Measurements from ENCODE around the gene IPO9.

The IPO9 gene

DNA sequence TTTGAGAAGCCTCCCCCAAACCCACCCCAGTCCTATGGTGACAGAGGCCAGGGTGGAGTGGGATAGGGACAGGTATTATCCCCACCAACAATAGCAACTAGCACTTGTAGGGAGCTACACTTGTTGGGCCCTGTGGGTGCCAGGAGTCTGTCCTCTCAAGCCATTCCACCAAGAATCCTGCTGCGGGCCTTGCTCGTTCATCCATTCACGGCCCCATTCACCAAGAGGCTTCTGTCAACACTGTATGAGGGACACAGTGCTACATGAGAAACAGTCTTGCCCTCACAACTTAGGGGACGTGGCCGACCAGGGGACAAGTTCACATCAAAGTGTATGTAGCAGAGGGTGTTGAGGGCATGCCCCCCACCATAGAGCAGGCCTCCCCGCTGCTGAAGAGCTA lies 78.7 kb downstream of the IPO9 start:
- no peak for DNase-seq

DNA sequence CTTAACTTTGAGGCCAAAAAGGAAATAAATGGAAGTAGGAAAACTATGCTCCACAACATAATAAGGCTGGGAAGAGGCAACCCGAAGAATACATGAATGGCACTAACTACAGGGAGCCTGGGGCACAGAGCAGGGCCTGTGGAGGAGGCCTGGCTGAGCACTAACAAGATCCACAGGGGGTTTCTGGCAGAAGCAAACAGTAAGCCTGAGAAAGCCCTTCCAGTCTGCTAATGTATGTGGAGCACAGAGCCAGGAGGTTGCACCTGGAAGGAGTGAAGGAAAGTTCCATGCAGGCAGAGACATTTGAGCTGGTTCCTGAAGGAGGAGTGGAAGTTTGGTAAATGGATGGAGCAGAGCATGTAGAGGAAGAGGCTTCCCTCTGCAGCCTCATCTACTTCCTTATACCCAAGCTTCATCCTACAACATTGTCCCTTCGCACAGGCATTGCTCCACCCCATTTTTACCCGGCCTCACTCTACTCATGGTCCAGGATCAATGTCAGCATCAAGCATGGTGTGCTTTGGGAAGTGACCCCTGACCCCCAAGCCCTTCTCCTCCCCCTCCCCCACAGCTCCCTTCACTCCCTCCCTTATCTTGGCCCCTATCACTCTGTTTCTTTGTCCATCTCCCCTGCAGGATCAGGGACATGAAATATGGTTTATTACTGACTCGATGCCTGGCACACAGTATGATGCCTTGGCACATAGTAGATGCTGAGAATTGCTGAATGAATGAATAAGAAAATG lies 83.0 kb downstream of the IPO9 start:
- no peak for DNase-seq

DNA sequence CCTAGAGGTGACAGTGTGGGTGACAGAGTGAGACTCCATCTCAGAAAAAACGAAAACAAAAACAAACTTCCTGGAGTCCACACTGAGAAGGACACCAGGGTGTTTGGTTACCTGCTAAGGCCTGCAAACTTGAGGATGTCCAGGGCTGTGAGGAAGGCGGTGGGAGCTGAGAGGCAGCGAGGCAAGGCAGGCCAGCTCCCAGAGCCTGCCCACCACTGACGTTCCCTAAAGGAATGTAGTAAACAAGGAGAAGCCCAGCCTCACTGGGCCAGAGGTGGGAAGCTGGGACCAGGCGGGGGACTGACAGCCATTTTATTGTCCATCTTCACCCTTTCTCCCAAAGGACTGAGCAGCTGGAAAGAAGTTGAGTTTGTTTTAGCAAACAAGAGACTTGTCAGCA lies 83.9 kb downstream of the IPO9 start:
- no peak for DNase-seq

DNA sequence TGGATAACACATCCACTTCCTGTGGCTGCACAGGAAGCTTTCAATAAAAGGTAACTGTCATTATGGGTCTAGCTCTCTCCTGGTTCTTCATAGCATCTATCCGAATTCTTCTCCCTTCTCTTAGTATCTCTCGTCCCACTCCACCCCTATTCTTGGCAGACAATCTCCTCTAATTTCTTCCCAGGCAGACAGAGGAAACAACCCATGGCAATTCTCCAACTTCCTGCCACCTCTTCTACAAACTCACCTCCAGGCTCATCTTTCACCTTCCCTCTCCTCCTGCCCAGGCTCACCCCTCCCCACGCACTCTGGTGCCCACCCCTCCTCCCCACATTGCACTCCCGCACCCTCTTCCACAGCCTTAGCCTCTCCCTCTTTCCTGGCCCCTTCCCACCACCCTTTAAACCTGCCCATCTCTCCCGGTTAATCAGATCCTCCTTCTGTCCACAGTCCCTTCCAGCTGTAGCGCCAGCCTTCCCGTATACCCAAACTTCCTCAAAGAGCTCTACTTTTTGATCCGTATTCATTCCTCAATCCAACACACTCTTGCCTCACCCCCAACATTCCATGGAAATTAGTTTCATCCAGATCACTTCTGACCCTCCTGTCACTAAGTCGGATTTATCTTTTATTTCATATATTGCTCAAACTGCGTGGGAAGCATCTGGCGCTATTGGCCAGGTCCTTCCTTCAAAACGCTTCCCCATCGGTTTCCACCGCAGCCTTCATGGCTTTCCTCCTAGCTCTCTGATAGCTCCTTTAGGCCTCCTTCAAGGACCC lies 85.7 kb downstream of the IPO9 start:
- DNase-seq, result no peak

DNA sequence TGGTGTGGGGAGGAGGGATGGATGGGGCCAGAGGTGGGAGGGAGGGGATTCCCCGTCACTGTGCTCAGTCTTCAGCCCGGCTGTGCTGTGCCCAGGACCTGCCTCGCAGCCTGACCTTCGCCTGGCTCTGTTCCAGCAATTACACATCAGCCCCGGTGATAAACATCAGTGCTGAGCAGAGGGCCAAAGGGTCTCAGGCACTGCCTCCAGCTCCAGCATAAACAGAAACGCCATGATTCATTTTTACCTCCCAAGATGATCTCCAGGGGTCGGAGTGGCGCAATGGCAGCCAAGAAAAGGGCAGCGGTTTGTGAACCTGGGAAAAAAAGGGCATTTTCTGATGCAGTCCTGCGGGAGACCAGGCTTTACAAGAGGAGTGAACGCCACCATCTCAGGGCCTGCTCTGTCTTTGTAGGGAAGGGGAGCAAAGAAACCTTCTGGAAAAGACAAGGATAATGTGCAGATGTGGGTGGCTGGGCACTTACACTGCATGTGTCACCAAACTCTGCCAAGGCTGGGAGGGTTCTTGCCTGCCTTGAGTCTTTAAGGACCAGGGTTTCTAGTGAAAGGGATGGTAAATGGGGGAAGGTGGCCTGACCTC lies 87.8 kb downstream of the IPO9 start:
- no peak for DNase-seq

DNA sequence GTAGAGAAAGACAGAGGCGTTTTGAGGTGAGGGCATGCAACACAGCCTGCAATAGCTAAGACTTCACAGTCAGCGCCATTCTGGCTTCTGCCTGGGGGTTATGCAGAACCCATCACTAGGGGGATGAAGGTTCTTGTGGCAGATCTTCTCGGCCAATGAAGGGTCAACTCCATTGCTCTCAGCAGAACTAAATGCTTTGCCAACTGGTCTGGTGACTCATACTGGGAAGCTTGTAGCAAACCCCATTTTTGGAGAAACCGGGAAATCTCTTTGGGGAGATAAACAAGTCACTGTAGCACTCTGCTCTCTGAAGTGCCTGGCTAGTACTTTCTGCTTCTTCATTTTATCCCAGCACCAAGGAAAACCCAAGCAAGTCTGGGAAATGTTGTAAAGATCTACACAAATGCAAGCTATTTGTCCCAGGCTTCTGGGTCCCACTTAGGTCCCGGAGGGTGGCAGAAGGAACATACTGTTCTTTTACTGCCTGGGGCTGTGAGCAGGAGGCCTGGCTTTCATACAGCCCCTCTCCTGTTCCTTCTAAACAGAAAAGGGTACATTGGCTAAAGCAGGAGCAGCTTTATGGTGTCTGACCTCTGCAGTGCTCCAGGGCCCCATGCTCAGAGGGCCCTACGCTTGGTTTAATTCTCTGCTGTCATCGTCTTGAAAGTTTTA lies 88.5 kb downstream of the IPO9 start:
- no peak for DNase-seq

DNA sequence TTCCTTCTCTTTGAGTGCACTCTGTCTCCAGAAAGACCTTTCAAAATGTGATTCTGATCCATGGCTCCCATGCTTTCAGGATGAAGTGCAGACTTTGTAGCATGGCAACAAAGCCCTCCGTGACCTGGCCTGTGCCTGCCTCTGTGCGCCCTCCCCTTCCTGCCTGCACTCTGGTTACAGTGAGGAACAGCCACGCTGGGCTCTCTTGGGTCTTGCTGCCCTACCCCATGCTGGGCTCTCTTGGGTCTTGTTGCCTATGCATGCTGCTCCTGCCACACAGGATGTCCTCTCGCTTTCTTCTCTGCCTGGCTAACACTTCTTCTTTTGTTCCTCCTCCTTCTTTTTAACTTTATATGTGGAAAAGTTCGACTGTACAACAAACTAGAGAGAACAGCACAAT lies 89.4 kb downstream of the IPO9 start:
- no peak for DNase-seq

DNA sequence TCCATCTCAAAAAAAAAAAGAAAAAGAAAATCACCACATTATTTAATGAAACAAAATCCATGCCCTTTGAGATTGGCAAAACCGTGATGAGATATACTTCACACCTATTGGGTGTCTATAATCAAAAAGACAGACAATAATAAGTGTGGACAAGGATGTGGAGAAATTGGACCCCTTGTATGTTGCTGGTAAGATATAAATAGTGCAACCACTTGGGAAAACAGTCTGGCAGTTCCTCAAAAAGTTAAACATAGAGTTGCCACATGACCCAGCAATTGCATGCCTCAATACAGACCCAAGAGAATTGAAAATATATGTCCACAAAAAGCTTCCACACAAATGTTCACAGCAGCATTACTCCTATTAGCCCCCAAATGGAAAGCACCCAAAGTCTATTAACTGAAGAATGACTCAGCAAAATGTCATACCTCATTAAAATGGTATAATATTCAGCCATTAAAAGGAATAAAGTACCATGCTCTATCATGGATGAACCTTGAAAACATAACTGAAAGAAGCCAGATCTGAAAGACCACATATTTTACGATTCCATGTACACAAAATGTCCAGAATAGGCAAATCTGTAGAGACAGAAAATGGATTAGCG lies 93.1 kb downstream of the IPO9 start:
- DNase-seq, result no peak

DNA sequence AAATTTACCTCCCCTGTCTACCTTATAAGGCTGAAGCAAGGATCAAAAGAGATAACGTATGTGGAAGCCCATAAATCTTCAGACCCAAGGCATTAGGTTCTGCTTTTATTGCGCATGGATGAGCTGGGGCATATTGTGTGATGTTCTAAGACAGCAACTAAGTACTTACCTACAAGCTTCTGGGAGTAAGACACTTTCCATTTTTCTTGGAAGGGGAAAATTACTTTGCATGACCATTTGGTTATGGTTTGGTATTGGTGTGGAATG lies 96.3 kb downstream of the IPO9 start:
- DNase-seq, result no peak

DNA sequence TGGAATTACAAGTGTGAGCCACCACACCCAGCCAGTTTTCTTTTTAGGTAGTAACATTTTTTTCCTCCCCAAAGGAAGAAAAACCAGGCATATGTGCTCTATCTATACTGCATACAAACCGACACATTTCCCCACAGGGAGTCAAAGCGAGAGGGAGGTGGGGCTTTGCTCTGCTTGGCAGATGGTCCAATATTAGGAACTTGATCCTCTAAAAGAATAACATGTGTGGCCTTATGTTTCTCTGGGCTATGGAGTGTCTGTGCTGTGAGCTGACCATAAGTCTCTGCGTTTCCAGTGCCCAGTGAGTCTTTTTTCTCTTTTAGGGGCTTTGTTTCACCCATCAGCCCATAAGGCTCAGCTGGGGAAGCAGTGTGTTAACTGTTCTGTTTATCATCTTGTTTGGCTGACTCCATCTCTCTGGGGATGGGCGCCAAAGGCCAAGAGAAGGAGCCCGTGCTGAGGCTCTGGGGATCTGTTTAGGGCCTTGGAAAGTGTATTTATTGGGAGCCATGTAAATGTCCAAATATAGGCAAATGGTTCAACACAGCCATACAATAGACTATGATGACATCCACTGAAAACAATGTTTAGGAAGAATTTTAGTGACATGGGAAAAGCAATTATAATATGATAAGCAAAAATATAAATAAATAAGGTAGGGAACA lies 97.2 kb downstream of the IPO9 start:
- DNase-seq, result no peak

DNA sequence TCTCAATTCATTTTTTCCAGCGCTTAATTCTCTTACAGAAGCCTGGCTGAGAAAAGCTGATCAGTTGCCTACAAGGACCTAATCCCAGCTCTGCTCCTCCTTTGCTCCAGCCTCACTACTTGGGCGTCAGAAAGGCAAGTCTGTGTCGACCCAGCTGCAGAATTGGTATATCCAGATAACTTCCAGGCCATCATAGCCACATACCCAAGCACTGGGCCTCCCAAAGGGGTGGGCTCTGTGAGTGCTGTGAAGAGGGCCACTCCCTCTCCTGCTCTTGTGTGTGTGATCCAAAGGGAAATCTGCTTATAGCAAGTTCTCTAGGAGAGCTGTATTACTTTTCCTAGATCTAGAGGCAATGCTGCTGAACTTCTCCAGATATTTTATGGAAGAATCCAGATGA lies 99.3 kb downstream of the IPO9 start:
- DNase-seq, result no peak

DNA sequence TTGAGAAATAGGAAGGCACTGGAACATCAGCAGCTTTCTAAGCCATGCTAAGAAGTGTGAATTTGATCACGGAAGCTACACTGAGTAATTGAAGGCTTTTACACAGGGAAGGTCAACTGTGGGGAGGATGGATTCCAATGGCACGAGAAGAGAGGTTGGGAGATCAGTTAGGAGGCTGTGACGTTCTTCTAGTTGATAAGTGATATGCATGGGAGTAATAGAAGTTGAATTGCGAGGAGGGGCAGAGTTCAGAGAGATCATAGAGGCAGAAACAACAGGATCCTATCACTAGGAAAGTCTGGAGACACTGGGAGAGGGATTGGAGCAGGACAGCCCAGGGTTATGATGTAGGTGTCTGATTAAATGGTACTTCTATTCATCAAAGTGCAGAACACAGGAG lies 101.2 kb downstream of the IPO9 start:
- DNase-seq, result no peak

DNA sequence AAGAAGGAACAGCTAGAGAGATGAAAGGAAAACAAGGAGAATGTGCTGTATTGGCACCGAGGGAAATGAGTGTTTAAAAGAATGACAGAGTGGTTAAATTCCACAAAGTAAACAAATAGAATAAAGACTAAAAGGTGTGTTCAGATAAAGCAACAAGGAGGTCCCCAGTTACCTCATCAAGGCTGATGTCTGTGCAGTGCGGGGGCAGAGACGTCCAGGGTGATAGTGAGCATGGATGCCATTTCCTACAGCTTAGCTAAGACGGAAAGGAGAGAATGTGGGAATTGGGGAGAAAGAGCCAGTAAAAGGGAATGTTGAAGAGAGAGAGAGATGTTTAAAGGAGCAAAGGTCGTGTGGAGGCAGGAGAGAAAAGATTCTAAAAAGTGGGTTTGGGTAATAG lies 101.8 kb downstream of the IPO9 start:
- DNase-seq, result no peak
